Measurements from ENCODE around the gene GPR156.
"Not testable (repeated sequence)": the region's sequence is repeated elsewhere in the genome, so short reads cannot be mapped to it uniquely, and the experiment has no call there.

GPR156 gene

DNA sequence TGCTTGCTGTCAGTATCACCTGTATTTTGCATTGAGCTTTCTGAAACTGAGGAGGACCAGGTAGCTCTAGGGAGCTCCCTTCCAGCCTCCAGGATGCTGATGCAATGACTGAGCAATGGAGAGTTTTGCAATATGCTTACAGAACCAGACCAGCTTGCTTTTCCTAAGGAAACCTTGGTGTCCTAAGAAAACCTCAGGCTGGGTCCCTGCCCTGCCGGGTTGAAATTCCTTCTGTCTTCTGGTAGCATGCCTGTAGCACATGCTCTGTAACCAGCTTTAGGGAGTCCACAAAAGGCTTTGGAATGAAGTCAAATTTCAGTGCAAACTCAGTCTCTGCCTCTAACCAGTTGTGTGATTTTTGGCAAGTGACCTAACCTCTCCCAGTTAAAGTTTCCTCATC lies 125.0 kb downstream of the GPR156 start:
- H3K4me3 ChIP-seq (ENCODE audit: low read depth, low read length): no peak overlapping the region
- TF ChIP-seq CTCF (IDR thresholded peaks at IDR 0.05; ENCODE audit: insufficient read depth, low read depth, low read length, missing control alignments): no peak
- DNase-seq (ENCODE audit: low read depth): no peak

DNA sequence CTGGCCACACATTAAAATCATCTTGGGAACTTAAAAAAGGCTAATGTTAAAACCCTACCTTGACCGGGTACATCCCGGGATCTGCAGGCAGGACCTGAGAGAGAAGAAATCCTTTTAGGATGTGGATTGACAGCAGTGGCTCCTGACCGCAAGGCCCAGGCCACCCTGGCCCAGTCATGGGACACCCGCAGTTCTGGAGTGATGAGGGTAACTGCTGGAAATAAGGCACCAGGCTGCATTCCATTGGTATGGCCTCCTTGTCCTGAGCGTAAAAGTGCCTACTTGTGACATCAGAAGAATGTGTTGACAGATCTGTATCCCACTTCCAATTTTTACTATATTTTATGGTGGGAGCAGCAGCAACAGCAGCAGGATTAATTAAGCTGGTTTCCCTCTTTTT lies 127.3 kb downstream of the GPR156 start:
- TF ChIP-seq CTCF (IDR thresholded peaks at IDR 0.05; ENCODE audit: insufficient read depth, low read depth, low read length, missing control alignments): no peak
- no peak for DNase-seq (ENCODE audit: low read depth)
- H3K4me3 ChIP-seq (ENCODE audit: low read depth, low read length): no peak overlapping the region

- no peak for TF ChIP-seq CTCF (IDR thresholded peaks at IDR 0.05; ENCODE audit: insufficient read depth, low read depth, low read length, missing control alignments)
- DNase-seq (ENCODE audit: low read depth): no peak
- no peak overlapping the region for H3K4me3 ChIP-seq (ENCODE audit: low read depth, low read length)
These were observed 127.9 kb downstream of the GPR156 start for GRCh38 chr3:120157113-120157512.

DNA sequence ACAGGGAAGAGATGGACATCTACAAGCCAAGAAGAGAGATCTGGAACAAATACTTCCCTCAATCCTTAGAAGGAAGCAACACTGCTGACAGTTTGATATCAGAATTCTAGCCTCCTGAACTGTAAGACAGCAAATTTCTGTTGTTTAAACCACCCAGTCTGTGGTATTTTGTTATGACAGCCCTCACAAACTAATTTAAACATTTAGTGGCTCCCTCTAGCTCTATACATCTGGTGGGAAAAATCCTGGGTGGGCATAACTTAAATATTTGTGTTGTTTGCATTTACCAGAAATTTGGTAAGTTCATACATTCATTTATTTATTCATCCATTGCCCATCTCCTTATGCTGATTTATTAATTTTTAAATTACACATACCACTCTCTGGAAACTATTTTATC lies 128.3 kb downstream of the GPR156 start:
- H3K4me3 ChIP-seq (ENCODE audit: low read depth, low read length): no peak overlapping the region
- no peak for TF ChIP-seq CTCF (IDR thresholded peaks at IDR 0.05; ENCODE audit: insufficient read depth, low read depth, low read length, missing control alignments)

GRCh38 chr3:120155694-120156093 lies 129.3 kb downstream of the GPR156 start:
- not testable (repeated sequence) for DNase-seq (ENCODE audit: low read depth); H3K4me3 ChIP-seq (ENCODE audit: low read depth, low read length)

More for the DNA sequence above, 128.3 kb downstream of the GPR156 start:
- no peak for DNase-seq (ENCODE audit: low read depth)

- H3K4me3 ChIP-seq (ENCODE audit: low read depth, low read length): no peak overlapping the region
- DNase-seq (ENCODE audit: low read depth): no peak
- no peak for TF ChIP-seq CTCF (IDR thresholded peaks at IDR 0.05; ENCODE audit: insufficient read depth, low read depth, low read length, missing control alignments)
These were observed 129.9 kb downstream of the GPR156 start for GRCh38 chr3:120155108-120155507.

- no peak overlapping the region for H3K4me3 ChIP-seq (ENCODE audit: low read depth, low read length)
These were observed 131.7 kb downstream of the GPR156 start for GRCh38 chr3:120153294-120153693.

More at GRCh38 chr3:120153294-120153693, 131.7 kb downstream of the GPR156 start:
- DNase-seq (ENCODE audit: low read depth): no peak
- TF ChIP-seq CTCF (IDR thresholded peaks at IDR 0.05; ENCODE audit: insufficient read depth, low read depth, low read length, missing control alignments): no peak

Data from GM12865 (cell line).